ENCODE results near the gene CADPS2.

The CADPS2 gene

GRCh38 chr7:122329145-122329802 lies 557.0 kb downstream of the CADPS2 start:
- no peak for DNase-seq (ENCODE audit: low read depth, low spot score)
- no peak overlapping the region for H3K4me3 ChIP-seq (ENCODE audit: low read depth, low read length)
- in situ Hi-C loops (cut with HindIII; ENCODE audit: low sequenced_read_pairs), result no loop called here
- TF ChIP-seq CTCF (IDR thresholded peaks at IDR 0.05; ENCODE audit: low read depth, low read length), result no peak

GRCh38 chr7:122327969-122328368 lies 558.3 kb downstream of the CADPS2 start:
- in situ Hi-C loops (cut with HindIII; ENCODE audit: low sequenced_read_pairs), result no loop called here
- no peak for TF ChIP-seq CTCF (IDR thresholded peaks at IDR 0.05; ENCODE audit: low read depth, low read length)
- no peak for DNase-seq (ENCODE audit: low read depth, low spot score)
- H3K4me3 ChIP-seq (ENCODE audit: low read depth, low read length), result no peak overlapping the region

- TF ChIP-seq CTCF (IDR thresholded peaks at IDR 0.05; ENCODE audit: low read depth, low read length), result no peak
- in situ Hi-C loops (cut with HindIII; ENCODE audit: low sequenced_read_pairs), result no loop called here
- no peak overlapping the region for H3K4me3 ChIP-seq (ENCODE audit: low read depth, low read length)
Measured at GRCh38 chr7:122316467-122317388, 569.5 kb downstream of the CADPS2 start.

GRCh38 chr7:122315507-122316466 lies 570.5 kb downstream of the CADPS2 start:
- no peak for DNase-seq (ENCODE audit: low read depth, low spot score)
- no peak for TF ChIP-seq CTCF (IDR thresholded peaks at IDR 0.05; ENCODE audit: low read depth, low read length)
- in situ Hi-C loops (cut with HindIII; ENCODE audit: low sequenced_read_pairs), result no loop called here
- H3K4me3 ChIP-seq (ENCODE audit: low read depth, low read length), result no peak overlapping the region

More at GRCh38 chr7:122316467-122317388, 569.5 kb downstream of the CADPS2 start:
- no peak for DNase-seq (ENCODE audit: low read depth, low spot score)

- in situ Hi-C loops (cut with HindIII; ENCODE audit: low sequenced_read_pairs), result no loop called here
- DNase-seq (ENCODE audit: low read depth, low spot score), result no peak
- no peak overlapping the region for H3K4me3 ChIP-seq (ENCODE audit: low read depth, low read length)
- no peak for TF ChIP-seq CTCF (IDR thresholded peaks at IDR 0.05; ENCODE audit: low read depth, low read length)
Measured at GRCh38 chr7:122314284-122314683, 572.0 kb downstream of the CADPS2 start.

- in situ Hi-C loops (cut with HindIII; ENCODE audit: low sequenced_read_pairs), result no loop called here
- no peak overlapping the region for H3K4me3 ChIP-seq (ENCODE audit: low read depth, low read length)
- no peak for DNase-seq (ENCODE audit: low read depth, low spot score)
- TF ChIP-seq CTCF (IDR thresholded peaks at IDR 0.05; ENCODE audit: low read depth, low read length), result no peak
Measured at GRCh38 chr7:122312789-122313188, 573.5 kb downstream of the CADPS2 start.
